Stomach (tissue), 9 donors: Measurements from ENCODE around the gene ADCY9. TPM values are rescaled to one million over a fixed set of nuclear protein-coding genes. Genes with fewer than 3 reads are reported as not detected.
"Not testable (repeated sequence)": the region's sequence is repeated elsewhere in the genome, so short reads cannot be mapped to it uniquely, and the experiment has no call there.

Experiments used
- DNase-seq, 2 donors: peaks; one replicate each; pipeline versions ENCODE4 v3.0.0 to v3.0.0-alpha.2; 2013 to 2019
- H3K27ac ChIP-seq, 5 donors: fragments of 200-600 bp in 4 of 5; sonication (generic) in 4 of 5; one replicate each; pipeline ENCODE4 v1.5.1; 2013 to 2019; ENCODE audit warnings: mild to moderate bottlenecking in 1 of 5, moderate library complexity in 1 of 5
- H3K27me3 ChIP-seq, 3 donors: fragments of 200-600 bp; sonication (generic); one replicate each; pipeline ENCODE4 v1.5.1; 2017 to 2019; ENCODE audit warnings: mixed run types in 1 of 3
- H3K36me3 ChIP-seq, 4 donors: fragments of 200-600 bp; sonication (generic); 1 replicate in 3 of 4; 2 replicates in 1 of 4; pipeline ENCODE4 v1.5.1; 2016 to 2019
- H3K4me1 ChIP-seq, 4 donors: fragments of 200-600 bp; sonication (generic); one replicate each; pipeline ENCODE4 v1.5.1; 2016 to 2019
- H3K4me3 ChIP-seq, 4 donors: fragments of 200-600 bp; sonication (generic) in 3 of 4; one replicate each; pipeline ENCODE4 v1.5.1; 2016 to 2019; ENCODE audit warnings: mild to moderate bottlenecking in 1 of 4
- H3K9me3 ChIP-seq, 4 donors: fragments of 200-600 bp; sonication (generic); one replicate each; pipeline ENCODE4 v1.5.1; 2016 to 2019
- EP300 ChIP-seq: sonication (generic); formaldehyde crosslinking; IDR thresholded peaks from one replicate; pipeline ENCODE4 v1.6.1; 2017; ENCODE audit warnings: antibody characterized with exemption
- POLR2A ChIP-seq, 4 donors: fragments of 450-650 bp; IDR thresholded peaks; one replicate each; pipeline ENCODE4 v1.6.1; 2016; ENCODE audit warnings: antibody characterized with exemption in 4 of 4, control low read depth in 2 of 4, mild to moderate bottlenecking in 1 of 4, moderate library complexity in 1 of 4
- POLR2AphosphoS5 ChIP-seq, 3 donors: sonication (generic); formaldehyde crosslinking; IDR thresholded peaks; one replicate each; pipeline ENCODE4 v1.6.1; 2016; ENCODE audit warnings: antibody characterized with exemption in 3 of 3
- WGBS, 5 donors: extraction: QIAGEN DNeasy Blood & Tissue Kit in 3 of 5; methylation state at CpG; one replicate each; pipeline versions ENCODE4 v1.1.5 to v1.1.7; 2013 to 2018; 5-methylcytosine and 5-hydroxymethylcytosine counted together
- intact Hi-C: fragments of 100-400 bp; cut with DNase I; formaldehyde crosslinking; loops from one replicate; pipeline ENCODE4 v1.15.1; 2023; ENCODE audit warnings: low total_unique reads
- polyA plus RNA-seq, 3 donors: library from polyadenylated mRNA; stranded (reverse); fragments of 200-250 nt; gene quantifications; one replicate each; pipeline ENCODE4 v1.2.3, GENCODE V29; 2013
- total RNA-seq, 5 donors: library from RNA; depleted of rRNA; stranded (reverse); fragments of >200 nt; gene quantifications; one replicate each; pipeline versions ENCODE4 v1.1.0 to v1.2.3, GENCODE V29; 2014 to 2016
- TF ChIP-seq, protein P1 (sequence below), 7 experiments: fragments of 450-650 bp in 4 of 7; fragments of 200-600 bp in 3 of 7; sonication (generic) in 3 of 7; IDR thresholded peaks; one replicate each; pipeline ENCODE4 v1.5.1; 2016 to 2019; ENCODE audit warnings: antibody characterized with exemption in 7 of 7, control low read depth in 2 of 7, mild to moderate bottlenecking in 1 of 7
- donor health status: healthy with polysubstance abuse.
- donor health status: Bipolar disorder and iron deficiency.
- donor health status: healthy.

Gene ADCY9
- total and polyA plus RNA-seq, 8 donors: 1.7 to 55.0 (median 12.9) TPM

- Histone ChIP-seq H3K36me3 (no peaks in the 10 kb centered on the region), H3K4me1 (peaks cover 6 to 38% (median 21%) of the 10 kb centered on the region in 4 donors), H3K27me3 (no peaks in the 10 kb centered on the region), H3K9me3 (no peaks in the 10 kb centered on the region), H3K4me3 (no peak overlapping the region), H3K27ac (peak overlapping the region in 1 of 5 donors; percentile 79)
- 85 to 93% (median 88%) methylated on average over 6 to 8 of the region's 8 CpGs for WGBS, 5 donors
- intact Hi-C loops: no loop called here
- no peak for DNase-seq
- TF ChIP-seq POLR2AphosphoS5 (IDR thresholded peaks at IDR 0.05) (no peak), EP300 (no peak), POLR2A (IDR thresholded peaks at IDR 0.05) (no peak)
- TF ChIP-seq, protein P1, sequence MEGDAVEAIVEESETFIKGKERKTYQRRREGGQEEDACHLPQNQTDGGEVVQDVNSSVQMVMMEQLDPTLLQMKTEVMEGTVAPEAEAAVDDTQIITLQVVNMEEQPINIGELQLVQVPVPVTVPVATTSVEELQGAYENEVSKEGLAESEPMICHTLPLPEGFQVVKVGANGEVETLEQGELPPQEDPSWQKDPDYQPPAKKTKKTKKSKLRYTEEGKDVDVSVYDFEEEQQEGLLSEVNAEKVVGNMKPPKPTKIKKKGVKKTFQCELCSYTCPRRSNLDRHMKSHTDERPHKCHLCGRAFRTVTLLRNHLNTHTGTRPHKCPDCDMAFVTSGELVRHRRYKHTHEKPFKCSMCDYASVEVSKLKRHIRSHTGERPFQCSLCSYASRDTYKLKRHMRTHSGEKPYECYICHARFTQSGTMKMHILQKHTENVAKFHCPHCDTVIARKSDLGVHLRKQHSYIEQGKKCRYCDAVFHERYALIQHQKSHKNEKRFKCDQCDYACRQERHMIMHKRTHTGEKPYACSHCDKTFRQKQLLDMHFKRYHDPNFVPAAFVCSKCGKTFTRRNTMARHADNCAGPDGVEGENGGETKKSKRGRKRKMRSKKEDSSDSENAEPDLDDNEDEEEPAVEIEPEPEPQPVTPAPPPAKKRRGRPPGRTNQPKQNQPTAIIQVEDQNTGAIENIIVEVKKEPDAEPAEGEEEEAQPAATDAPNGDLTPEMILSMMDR (IDR thresholded peaks at IDR 0.05): no peak
These were observed 70.0 kb downstream of the ADCY9 start for GRCh38 chr16:4046221-4046620.

DNA sequence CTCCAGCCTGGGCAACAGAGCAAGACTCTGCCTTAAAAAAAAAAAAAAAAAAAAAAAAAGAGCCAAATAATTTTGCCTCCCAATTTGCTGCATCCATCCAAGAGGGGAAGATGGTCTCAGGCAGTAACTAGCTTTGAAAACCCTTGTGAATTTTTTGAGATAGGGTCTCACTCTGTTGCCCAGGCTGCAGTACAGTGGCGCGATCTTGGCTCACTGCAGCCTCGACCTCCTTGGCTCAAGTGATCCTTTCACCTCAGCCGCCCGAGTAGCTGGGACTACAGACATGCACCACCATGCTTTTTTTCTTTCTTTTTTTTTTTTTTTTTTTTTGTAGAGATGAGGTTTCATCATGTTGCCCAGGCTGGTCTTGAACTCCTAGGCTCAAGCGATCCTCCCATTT lies 70.7 kb downstream of the ADCY9 start:
- H3K27me3 ChIP-seq, intact Hi-C loops: not testable (repeated sequence)
- peak overlapping the region in 3 of 5 donors; percentile 40 to 72 (median 70) for H3K27ac ChIP-seq

GRCh38 chr16:4042581-4042980 lies 73.7 kb downstream of the ADCY9 start:
- 49 to 82% (median 60%) methylated on average over 11 of the region's 11 CpGs for WGBS, 5 donors
- peaks cover 6 to 26% (median 19%) of the 10 kb centered on the region in 4 donors for H3K4me1 ChIP-seq
- intact Hi-C loops: no loop called here
- H3K27me3 ChIP-seq: no peaks in the 10 kb centered on the region
- TF ChIP-seq, protein P1 (IDR thresholded peaks at IDR 0.05): no peak
- TF ChIP-seq POLR2A (IDR thresholded peaks at IDR 0.05): no peak
- no peak for TF ChIP-seq POLR2AphosphoS5 (IDR thresholded peaks at IDR 0.05)
- no peak for TF ChIP-seq EP300
- peak overlapping the region in 1 of 5 donors; percentile 29 for H3K27ac ChIP-seq
- peaks cover 0 to 5% (median 0%) of the 10 kb centered on the region in 4 donors for H3K36me3 ChIP-seq
- no peak overlapping the region for H3K4me3 ChIP-seq
- no peaks in the 10 kb centered on the region for H3K9me3 ChIP-seq
- no peak for DNase-seq

More for the DNA sequence above, 70.7 kb downstream of the ADCY9 start:
- H3K4me1 ChIP-seq: peaks cover 6 to 38% (median 21%) of the 10 kb centered on the region in 4 donors
- H3K9me3 ChIP-seq, DNase-seq, H3K36me3 ChIP-seq, H3K4me3 ChIP-seq: not testable (repeated sequence)
- WGBS, 5 donors: 79 to 98% (median 91%) methylated on average over 6 of the region's 6 CpGs

- Histone ChIP-seq H3K27ac (no peak overlapping the region), H3K36me3 (peaks cover 0 to 5% (median 0%) of the 10 kb centered on the region in 4 donors), H3K27me3 (no peaks in the 10 kb centered on the region), H3K9me3 (no peaks in the 10 kb centered on the region), H3K4me1 (peaks cover 0 to 9% (median 5%) of the 10 kb centered on the region in 4 donors), H3K4me3 (no peak overlapping the region)
- WGBS, 5 donors: 88 to 93% (median 90%) methylated on average over 7 of the region's 7 CpGs
- intact Hi-C loops: no loop called here
- TF ChIP-seq, protein P1 (IDR thresholded peaks at IDR 0.05): no peak
- TF ChIP-seq POLR2AphosphoS5 (IDR thresholded peaks at IDR 0.05): no peak
- TF ChIP-seq EP300: no peak
- no peak for TF ChIP-seq POLR2A (IDR thresholded peaks at IDR 0.05)
- DNase-seq: no peak
These were observed 77.8 kb downstream of the ADCY9 start for GRCh38 chr16:4038448-4038847.

- WGBS, 5 donors: 87 to 95% (median 90%) methylated on average over 3 of the region's 3 CpGs
- intact Hi-C loops, H3K27ac ChIP-seq: not testable (repeated sequence)
These were observed 79.3 kb downstream of the ADCY9 start for GRCh38 chr16:4036952-4037351.

More at GRCh38 chr16:4036952-4037351, 79.3 kb downstream of the ADCY9 start:
- not testable (repeated sequence) for H3K27me3 ChIP-seq, H3K9me3 ChIP-seq, H3K4me3 ChIP-seq, H3K36me3 ChIP-seq, DNase-seq
- peaks cover 0 to 15% (median 11%) of the 10 kb centered on the region in 4 donors for H3K4me1 ChIP-seq
